BJ (cell line): ENCODE data around the gene CAAP1. TPM values are rescaled to one million over a fixed set of nuclear protein-coding genes. Genes with fewer than 3 reads are reported as not detected.
A peak's percentile ranks its signal among the peaks of the same experiment; 100 is the strongest.

ENCODE experiments used
- CTCF ChIA-PET: fragments of 350-600 bp; formaldehyde crosslinking; extraction: SDS; loops from one replicate; lab custom pipeline; 2021; ENCODE audit warnings: antibody characterized with exemption, inconsistent platforms; lab: Yijun Ruan, JAX
- POLR2A ChIA-PET: fragments of 300-600 bp; sonication (Branson Sonifier 250); formaldehyde crosslinking; extraction: SDS; loops from one replicate; lab custom pipeline; 2021; ENCODE audit warnings: antibody characterized with exemption; lab: Charles Lee
- DNase-seq: peaks from one replicate; pipeline ENCODE4 v3.0.0-alpha.2; 2011; ENCODE audit warnings: low read depth
- H3K27me3 ChIP-seq: 2 replicates; pipeline ENCODE4 v1.6.0; 2011; ENCODE audit warnings: low read length; ENCODE audit not compliant: control insufficient read depth, insufficient read depth
- H3K36me3 ChIP-seq: 2 replicates; pipeline ENCODE4 v1.5.1; 2011; ENCODE audit warnings: low read length; ENCODE audit not compliant: control insufficient read depth, insufficient read depth
- H3K4me3 ChIP-seq: 2 replicates; pipeline ENCODE4 v1.5.1; 2011; ENCODE audit warnings: low read depth, mild to moderate bottlenecking, control low read depth, low read length
- polyA minus RNA-seq: library from RNA; depleted of rRNA, polyadenylated mRNA; stranded (reverse); fragments of >200 nt; gene quantifications from 2 replicates; pipeline ENCODE4 v1.2.3, GENCODE V29; 2011; rRNA and poly(A)+ RNA removed
- polyA plus RNA-seq: library from polyadenylated mRNA; depleted of rRNA; stranded (reverse); fragments of >200 nt; gene quantifications from 2 replicates; pipeline ENCODE4 v1.2.3, GENCODE V29; 2011; rRNA removed
- TF ChIP-seq, protein P1 (sequence below): IDR thresholded peaks from 2 replicates; pipeline ENCODE4 v1.5.1; 2011; ENCODE audit warnings: low read depth, mild to moderate bottlenecking, control low read depth, inconsistent platforms, low read length, moderate library complexity; ENCODE audit not compliant: insufficient read depth

Gene CAAP1, protein sequence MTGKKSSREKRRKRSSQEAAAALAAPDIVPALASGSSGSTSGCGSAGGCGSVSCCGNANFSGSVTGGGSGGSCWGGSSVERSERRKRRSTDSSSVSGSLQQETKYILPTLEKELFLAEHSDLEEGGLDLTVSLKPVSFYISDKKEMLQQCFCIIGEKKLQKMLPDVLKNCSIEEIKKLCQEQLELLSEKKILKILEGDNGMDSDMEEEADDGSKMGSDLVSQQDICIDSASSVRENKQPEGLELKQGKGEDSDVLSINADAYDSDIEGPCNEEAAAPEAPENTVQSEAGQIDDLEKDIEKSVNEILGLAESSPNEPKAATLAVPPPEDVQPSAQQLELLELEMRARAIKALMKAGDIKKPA
- polyA plus RNA-seq (5.2 and 9.8 TPM in 2 replicates), polyA minus RNA-seq (1.6 and 2.4 TPM in 2 replicates)

DNA sequence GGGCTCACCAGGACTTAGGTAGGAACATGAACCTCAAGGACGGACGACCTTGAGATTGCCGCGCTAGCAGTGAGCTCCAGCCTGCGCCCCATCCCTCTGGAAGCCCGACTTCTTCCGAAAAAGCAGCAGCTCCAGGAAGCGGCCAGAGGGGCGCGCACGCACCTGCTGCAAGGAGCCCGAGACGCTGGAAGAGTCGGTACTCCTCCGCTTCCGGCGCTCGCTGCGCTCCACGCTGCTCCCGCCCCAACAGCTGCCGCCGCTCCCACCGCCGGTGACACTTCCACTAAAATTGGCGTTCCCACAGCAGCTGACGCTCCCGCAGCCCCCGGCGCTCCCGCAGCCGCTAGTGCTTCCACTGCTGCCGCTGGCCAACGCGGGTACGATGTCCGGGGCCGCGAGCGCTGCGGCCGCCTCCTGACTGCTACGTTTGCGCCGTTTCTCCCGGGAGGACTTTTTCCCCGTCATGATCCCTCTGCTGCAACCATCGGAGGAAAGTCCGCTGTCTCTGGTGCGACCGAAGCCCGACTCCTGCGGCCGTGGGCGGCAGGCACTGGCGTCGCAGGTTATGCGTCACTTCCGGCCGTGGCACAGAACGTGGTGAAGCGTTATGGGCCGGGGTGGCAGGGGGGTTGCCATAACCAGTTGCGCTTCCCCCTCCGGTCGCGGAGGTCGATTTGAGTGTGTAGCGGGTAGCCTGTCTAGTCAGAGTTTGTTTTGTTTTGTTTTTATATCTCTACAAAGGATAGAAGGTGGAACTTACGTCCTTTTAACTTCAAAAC lies at the start of gene CAAP1:
Gene CAAP1, minus strand, starts transcription at position 552 of the 779 bp plus-strand sequence. Its CDS starts 87 bp downstream, at position 465.
- DNase-seq, result peak; percentile 38
- H3K27me3 ChIP-seq, result no peaks in the 10 kb centered on the region
- POLR2A ChIA-PET, result interaction anchor here (0.8 to 0.9 kb wide), 2 partner anchors 55 to 1628 kb away, joined by 3 read pairs; partner anchors contain the start of gene PLAA
- TF ChIP-seq, protein P1, sequence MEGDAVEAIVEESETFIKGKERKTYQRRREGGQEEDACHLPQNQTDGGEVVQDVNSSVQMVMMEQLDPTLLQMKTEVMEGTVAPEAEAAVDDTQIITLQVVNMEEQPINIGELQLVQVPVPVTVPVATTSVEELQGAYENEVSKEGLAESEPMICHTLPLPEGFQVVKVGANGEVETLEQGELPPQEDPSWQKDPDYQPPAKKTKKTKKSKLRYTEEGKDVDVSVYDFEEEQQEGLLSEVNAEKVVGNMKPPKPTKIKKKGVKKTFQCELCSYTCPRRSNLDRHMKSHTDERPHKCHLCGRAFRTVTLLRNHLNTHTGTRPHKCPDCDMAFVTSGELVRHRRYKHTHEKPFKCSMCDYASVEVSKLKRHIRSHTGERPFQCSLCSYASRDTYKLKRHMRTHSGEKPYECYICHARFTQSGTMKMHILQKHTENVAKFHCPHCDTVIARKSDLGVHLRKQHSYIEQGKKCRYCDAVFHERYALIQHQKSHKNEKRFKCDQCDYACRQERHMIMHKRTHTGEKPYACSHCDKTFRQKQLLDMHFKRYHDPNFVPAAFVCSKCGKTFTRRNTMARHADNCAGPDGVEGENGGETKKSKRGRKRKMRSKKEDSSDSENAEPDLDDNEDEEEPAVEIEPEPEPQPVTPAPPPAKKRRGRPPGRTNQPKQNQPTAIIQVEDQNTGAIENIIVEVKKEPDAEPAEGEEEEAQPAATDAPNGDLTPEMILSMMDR, result peak; percentile 58
- CTCF ChIA-PET, result interaction anchor here (0.8 to 1.7 kb wide), 3 partner anchors 11 to 30 kb away, joined by 3 to 4 read pairs (median 3); no protein-coding TSS in a partner anchor
- no peaks in the 10 kb centered on the region for H3K36me3 ChIP-seq
- H3K4me3 ChIP-seq, result peak within 1 kb of the TSS; percentile 91

DNA sequence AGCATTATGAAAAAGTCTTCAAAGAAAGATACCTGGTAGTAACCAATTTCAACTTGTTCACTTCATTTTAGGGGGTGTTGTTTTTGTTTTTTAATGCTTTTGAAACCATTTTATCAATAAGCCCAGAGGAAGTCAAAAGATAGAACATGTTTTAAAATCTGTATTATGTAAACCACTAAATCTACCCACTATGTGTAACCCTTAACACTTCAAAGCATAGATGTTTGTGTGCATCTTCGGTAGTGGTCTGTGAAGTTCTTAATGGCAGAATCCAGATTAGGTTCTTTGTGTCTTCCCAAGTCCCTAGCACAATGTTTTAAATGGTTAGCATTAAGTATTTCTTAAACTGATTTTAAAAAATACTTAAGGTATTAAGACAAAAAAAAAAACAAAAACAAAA lies 48.2 kb upstream of the CAAP1 start:
- no peak for DNase-seq
- Histone ChIP-seq H3K4me3 (no peak overlapping the region), H3K27me3 (no peaks in the 10 kb centered on the region), H3K36me3 (no peaks in the 10 kb centered on the region)
- TF ChIP-seq, protein P1, result no peak
- ChIA-PET CTCF (no interaction called here), POLR2A (no interaction called here)

DNA sequence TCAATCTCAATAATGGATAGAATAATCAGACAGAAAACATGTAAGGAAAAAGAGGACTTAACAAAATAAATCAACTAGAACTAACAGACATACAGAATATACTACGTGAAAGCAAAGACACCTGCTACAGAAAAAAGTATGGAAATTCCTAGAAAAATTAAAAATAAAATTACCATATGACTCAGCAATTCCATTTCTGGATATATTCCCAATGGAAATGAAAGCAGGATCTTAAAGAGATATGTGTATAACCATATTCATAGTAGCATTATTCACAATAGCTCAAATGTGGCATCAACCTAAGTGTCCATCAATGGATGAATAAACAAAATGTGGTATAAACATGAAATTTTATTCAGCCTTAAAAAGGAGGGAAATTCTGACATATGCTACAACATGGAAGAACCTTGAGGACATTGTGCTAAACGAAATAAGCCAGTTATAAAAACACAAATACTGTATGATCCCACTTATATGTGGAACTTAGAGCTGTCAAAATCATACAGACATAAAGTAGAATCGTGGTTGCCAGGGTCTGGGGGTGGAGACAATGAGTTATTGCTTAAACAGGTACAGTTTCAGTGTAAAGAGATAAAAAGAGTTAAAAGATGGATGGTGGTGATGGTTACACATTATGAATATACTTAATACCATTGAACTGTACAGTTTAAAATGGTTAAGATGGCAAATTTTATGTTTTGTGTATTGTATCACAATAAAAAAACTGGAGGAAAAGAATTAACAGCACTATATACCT lies 47.5 kb upstream of the CAAP1 start:
- TF ChIP-seq, protein P1, result no peak
- H3K36me3 ChIP-seq, result no peaks in the 10 kb centered on the region
- CTCF ChIA-PET, result no interaction called here
- no peaks in the 10 kb centered on the region for H3K27me3 ChIP-seq
- H3K4me3 ChIP-seq, result no peak overlapping the region
- DNase-seq, result no peak
- POLR2A ChIA-PET, result no interaction called here

DNA sequence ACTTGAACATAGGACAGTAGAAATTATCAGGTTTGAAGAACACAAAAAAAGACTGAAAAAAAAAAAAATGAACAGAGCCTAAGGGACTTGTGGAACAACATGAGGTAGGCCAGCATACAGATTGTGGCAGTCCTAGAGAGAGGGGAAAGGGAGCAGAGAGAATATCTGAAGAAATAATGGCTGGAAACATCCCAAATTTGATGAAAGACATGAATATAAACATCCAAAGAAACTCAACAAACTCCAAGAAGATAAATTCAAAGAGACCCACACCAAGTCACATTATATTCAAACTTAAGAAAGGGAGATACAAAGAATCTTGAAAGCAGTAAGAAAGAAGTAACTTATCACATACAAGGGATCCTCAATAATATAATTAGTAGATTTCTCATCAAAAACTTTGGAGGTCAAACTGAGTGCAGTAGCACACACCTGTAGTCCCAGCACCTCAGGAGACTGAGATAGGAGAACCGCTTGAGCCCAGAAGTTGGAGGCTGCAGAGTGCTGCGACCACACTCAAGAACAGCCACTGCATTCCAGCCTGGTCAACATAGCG lies 45.3 kb upstream of the CAAP1 start:
- Histone ChIP-seq H3K27me3 (no peaks in the 10 kb centered on the region), H3K36me3 (no peaks in the 10 kb centered on the region), H3K4me3 (no peak overlapping the region)
- DNase-seq, result no peak
- CTCF ChIA-PET, result no interaction called here
- POLR2A ChIA-PET, result no interaction called here
- TF ChIP-seq, protein P1, result no peak
